Measurements from ENCODE around the gene CCDC92B.

The CCDC92B gene

GRCh38 chr17:2718150-2718938, 31.1 kb downstream of the CCDC92B start:
- DNase-seq, result no peak

GRCh38 chr17:2716649-2717048, 32.8 kb downstream of the CCDC92B start:
- DNase-seq, result no peak

- DNase-seq, result no peak
Measured at GRCh38 chr17:2713881-2714280, 35.6 kb downstream of the CCDC92B start.

- no peak for DNase-seq
Measured at GRCh38 chr17:2712300-2713043, 37.0 kb downstream of the CCDC92B start.

GRCh38 chr17:2711608-2712299, 37.7 kb downstream of the CCDC92B start, which contains the start of gene CLUH:
Gene CLUH (minus strand): TSS chr17:2711764. CDS start chr17:2711661, 103 bp downstream.
- peak; percentile 95 for DNase-seq

GRCh38 chr17:2710803-2711607, 38.4 kb downstream of the CCDC92B start:
- DNase-seq, result no peak

- no peak for DNase-seq
Measured at GRCh38 chr17:2710071-2710802, 39.2 kb downstream of the CCDC92B start.

GRCh38 chr17:2709183-2709661, 40.2 kb downstream of the CCDC92B start:
- no peak for DNase-seq

GRCh38 chr17:2708585-2709182, 40.8 kb downstream of the CCDC92B start:
- no peak for DNase-seq

- DNase-seq, result no peak
Measured at GRCh38 chr17:2707721-2708584, 41.5 kb downstream of the CCDC92B start.

- DNase-seq, result no peak
Measured at GRCh38 chr17:2706911-2707510, 42.4 kb downstream of the CCDC92B start.

GRCh38 chr17:2705888-2706795, 43.3 kb downstream of the CCDC92B start:
- no peak for DNase-seq

GRCh38 chr17:2705263-2705662, 44.2 kb downstream of the CCDC92B start:
- no peak for DNase-seq

- no peak for DNase-seq
Measured at GRCh38 chr17:2704890-2705248, 44.6 kb downstream of the CCDC92B start.

GRCh38 chr17:2704031-2704889, 45.2 kb downstream of the CCDC92B start:
- no peak for DNase-seq

GRCh38 chr17:2703606-2704005, 45.8 kb downstream of the CCDC92B start:
- DNase-seq, result no peak

- no peak for DNase-seq
Measured at GRCh38 chr17:2703181-2703580, 46.3 kb downstream of the CCDC92B start.
